Limb (tissue), 2 donors: ENCODE measurements around the gene PRKCB.
A peak's percentile ranks its signal among the peaks of the same experiment; 100 is the strongest.

ENCODE experiments used
- DNase-seq, 2 donors: peaks; one replicate each; pipeline ENCODE4 v3.0.0-alpha.2; 2016; ENCODE audit errors: extremely low spot score in 2 of 2

PRKCB gene

DNA sequence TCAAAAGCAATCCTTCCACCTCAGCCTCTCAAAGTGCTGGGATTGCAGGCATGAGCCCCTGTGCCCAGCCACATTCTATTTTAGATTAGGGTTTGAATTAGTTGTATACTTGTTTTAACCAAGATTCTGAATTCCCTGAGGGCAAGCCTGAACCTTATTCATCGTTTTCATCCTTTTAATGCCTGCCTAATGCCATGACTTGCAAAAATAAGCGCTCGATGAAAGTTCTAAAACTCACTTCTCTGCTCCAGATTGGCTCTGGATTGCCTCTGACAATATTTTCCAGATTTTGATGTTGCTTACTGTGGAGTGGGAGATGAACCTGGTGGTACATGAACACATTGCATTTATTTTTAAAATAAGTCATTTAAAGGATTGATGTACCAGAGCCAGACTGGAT, 329.5 kb downstream of the PRKCB start:
- DNase-seq: no peak

DNA sequence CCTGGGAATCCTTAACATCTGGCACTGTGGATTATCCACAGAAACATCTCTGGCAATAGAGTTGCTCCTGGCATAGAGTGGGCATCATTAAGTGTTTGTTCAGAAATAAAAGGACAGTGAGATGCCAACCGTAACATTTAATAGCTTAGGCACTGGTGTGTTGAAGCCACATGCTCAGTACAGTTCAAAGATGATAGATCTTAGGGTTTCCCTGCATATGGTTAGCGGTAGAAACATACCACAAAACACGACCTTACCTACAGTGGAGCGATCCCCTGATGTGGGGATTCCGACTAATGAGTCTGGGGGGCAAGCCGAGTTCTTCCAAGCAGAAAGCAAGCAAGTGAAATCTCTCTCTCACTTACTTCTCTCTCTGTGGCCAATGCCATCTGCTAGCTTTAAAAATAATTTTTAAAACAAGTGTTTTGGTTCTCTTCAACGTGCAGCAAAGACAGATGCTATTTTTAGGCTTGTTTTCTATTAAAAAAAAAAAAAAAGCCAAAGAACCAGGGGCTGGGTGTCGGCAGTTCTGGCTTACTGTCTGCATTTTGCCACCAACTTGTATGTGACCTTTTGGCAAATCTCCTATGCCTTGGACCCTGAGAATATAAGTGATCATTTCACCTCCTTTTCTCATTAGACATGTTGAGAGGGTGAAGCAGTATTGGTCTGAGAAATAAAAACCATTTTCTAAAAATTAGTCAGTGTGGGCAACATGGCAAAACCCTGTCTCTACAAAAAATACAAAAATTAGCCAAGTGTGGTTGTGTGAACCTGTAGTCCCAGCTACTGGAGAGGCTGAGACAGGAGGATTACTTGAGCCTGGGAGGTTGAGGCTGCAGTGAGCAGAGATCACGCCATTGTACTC, 331.1 kb downstream of the PRKCB start:
- no peak for DNase-seq

DNA sequence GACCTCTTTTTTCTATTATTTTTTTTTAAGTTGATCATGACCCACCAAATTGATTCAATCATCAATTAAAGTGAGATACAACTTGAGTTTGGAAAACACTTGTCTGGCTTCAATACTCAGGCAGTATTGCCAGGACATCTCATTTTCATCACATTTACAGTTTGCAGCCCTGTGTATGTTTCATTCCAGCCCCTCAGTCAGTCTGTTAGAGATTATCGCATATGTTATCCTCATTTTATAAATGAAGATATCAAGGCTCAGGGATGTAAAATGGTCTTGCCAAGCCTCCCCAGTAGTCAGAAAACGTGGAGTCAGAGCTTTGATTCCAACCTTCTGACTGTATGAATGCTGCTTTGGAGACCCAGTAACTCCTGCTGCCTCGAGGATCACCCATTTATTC, 333.1 kb downstream of the PRKCB start:
- no peak for DNase-seq

DNA sequence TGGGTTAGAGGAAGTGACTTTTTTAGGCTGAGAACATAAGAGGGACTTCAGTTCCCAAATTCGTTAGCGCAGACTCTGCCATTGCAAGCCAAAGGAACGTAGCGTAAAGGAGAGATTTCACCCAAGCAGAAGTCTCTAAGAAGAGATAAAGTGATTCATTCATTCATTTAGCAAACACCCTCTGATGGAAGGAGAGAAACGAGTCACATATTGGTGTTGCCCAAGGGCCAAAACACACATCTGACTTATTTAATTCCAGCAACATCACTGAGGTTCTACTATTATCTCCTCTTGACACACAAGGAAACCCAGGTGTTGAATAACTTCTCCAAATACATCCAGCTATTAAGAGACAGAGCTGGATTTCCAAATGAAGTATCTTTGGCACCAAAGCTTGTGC, 334.6 kb downstream of the PRKCB start:
- DNase-seq: no peak

DNA sequence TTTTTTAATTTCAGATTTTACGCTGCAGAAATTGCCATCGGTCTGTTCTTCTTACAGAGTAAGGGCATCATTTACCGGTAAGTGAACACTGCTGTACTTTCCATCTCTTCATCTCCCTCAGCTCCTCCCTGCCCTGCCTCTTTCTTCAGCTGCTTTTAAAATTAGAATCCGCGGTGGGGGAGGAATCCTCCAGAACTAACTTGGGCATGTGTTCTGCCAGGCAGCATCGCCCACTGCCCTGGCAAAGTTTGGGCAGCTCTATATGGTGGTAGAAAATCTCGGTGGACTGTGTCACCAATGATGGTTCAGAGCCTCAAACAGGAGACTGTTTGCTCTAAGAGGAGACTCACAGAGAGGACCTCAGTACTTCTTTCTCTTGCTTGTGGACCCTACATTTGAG, 338.7 kb downstream of the PRKCB start:
- no peak for DNase-seq

DNA sequence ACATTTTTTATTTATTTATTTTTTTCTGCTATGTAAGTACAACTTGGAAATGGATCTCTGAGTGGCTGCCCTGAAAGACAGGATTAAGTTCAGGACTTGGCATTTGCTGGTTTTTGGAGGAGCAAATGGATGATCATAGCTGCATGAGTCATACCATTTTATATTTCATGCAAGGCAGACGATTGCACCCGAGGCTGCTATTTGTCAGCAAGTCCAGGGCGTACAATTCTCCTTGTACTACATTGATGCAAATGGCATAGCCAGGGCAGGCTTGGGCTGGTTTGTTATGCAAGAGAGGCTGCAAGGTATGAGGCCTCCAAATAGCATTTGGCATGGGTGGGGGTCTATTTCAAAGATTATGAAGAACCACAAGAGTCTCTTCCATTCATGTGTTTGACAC, 339.2 kb downstream of the PRKCB start:
- no peak for DNase-seq

DNA sequence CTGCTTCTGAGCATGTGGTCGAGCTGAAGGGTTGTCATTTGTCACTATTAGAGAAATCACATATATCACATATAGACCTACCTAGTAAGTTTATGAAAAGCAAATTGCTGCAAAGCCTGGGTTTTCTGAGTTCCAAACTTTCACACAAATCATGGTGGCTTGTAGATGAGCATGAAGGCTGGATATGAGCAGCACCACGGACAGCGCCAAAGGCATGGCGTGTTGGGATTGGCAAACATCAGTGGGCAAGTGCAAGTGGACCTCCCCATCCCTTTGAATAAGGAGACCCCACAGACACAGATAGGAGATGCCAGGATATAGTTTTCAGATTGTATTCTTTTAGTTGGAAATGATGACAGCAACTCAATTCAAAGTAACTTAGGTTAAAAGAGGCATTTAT, 342.7 kb downstream of the PRKCB start:
- peak in 1 of 2 donors; percentile 35 for DNase-seq

DNA sequence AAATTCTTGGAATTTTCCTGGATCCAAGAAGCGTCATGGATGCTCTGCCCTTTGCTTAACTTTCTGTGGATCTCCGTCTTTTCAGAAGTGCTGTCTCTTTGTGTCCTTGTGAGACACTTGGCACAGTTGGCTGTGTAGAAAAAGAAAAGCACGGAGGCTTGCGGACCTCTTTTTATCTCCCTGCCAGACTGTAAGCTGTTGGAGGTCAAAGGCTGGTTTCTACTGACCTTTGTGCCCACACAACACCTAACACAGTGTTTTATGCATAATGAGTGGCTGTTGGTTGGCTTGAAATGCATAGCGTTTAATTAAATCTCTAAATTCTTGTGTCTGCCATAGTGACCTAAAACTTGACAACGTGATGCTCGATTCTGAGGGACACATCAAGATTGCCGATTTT, 344.7 kb downstream of the PRKCB start:
- DNase-seq: no peak

DNA sequence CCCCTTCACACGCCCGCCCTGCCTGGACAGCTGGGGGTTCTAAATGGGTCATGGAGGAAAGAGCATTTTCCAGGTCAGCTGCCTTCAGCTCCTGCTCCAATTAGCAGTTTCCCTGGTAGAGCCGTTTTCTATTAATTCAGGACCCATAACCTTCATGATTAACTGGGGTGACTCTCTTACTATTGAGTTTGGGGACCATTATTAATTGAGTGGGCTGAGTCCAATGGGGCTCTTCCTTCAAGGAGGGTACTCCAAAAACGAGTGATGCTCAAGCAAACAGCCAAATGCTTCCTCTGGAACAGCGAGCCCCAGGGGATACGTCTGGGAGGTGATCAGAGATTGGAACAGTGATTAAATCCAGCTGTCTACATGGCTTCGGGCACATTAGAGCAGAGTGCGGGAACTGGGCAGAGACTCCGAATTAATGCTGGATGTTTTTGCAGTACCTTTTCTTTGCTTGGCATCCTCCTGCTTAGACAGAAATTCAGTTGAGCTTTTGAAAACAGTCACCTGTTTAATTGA, 352.3 kb downstream of the PRKCB start:
- no peak for DNase-seq

DNA sequence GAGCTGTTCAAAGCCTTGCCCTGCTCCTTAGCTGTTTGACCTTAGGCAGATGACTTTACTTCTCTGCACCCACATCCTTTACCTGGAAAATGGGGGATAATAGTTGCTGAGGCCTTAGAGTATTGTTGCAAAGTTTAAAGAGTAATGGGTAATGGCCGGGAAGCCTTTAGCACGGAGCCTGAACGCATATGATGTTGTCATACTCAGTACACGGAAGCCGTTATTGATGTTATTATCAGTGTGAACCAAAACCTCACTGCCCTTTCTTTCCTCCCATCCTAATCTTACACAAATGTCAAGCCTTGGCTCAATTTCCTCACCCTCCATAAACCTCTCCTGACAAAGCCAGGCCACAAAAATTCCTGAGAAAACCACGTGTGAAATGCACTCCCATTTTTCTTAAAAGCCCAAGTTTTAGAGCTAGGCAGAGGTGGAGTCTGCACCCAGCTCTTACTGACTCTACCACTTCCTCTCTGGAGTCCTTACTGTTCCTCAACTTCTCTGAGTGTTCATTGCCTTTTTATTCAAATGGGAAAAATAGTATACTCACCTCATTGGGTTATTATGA, 353.1 kb downstream of the PRKCB start:
- no peak for DNase-seq

DNA sequence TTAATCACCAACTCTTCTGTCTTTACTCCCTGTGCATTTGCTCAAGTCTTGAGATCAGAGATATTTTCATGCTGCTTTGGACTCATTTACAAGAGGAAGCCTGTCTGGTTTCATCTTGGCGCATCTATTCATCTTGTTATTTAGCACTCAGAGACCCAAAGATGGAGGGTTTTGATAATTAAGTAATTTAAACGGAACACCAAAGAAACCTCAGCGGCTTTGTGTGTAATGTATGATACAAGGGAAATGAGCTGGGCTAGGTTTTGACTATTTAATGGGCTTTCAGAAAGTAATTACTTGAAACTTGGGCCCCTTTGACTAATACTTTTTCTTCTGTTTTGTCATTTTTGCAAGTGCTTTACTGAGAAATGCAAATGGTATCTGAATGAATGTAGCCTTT, 354.2 kb downstream of the PRKCB start:
- no peak for DNase-seq

DNA sequence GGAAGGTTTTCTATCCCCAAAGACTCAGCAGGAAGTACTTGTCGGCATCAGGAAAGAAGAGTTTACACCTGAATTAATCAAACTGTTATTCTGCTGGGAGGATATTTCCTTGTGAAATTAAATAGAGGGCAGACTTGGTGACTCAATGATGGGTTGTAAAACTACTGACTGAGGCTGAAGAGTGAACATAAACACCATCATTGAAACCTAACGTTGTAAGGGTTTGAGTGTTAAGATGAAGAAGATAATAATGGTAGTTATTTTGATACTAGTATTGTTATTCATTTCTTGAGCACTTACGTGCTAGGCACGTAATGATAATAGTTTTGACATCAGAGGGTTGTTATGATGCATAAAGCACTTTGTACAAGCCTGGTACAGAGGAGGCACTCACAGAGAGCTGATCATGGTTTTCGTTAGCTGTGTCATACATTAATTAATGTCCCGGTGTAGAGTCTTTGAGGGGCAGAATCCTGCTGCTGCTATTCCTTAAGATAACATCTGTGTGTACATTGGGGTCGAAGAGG, 356.2 kb downstream of the PRKCB start:
- no peak for DNase-seq

DNA sequence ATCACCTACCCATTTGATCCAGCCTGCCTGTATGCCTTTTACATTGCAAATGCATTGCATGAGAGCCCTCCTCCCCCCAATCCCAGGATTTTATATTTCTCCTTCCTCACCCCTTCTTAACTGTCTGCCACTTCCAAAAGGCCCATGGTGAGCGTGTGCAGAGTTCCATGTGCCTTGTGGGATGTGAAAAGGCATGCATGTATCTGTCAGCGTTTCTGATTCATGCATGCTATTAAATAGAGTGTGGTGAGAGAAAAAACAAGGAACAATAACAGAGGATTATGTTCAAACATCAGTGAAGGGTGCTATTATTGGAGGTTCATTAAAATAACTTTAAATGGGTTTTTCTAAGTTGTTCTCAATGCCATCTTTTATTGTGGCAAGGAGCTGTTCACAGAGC, 359.4 kb downstream of the PRKCB start:
- DNase-seq: no peak

DNA sequence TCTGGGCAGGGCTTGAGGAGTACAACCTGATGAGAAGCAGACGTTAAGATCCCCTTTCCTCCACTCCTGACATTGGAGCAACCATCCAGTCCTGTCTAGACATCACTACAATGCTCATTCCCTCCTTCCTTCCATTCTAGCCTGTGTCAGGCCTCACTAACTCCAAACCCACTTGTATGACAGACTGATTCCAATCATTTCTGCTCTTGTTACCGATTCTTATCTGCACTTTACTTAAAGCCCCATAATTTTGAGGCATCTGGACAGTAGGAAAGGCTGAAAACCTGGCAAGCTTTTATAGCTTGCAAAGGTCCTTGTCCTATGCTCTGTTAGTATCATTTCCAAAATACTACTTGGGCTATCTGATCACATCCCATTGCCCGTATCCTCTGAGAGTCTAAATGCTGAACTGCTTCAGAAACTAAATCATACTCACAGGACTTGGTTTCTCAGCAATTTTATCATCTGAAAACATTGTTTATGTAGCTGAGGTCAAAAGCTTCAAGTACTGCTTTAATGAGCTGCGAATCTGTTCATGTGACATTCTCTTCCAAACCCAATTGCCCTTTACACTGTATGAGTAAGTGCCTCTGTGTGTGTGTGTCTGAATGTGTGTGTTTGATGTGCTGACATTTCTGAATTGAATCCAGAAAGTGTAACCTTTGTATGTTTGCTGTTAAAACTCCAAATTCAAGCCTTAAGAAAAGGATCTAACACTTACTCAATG, 363.2 kb downstream of the PRKCB start:
- no peak for DNase-seq

DNA sequence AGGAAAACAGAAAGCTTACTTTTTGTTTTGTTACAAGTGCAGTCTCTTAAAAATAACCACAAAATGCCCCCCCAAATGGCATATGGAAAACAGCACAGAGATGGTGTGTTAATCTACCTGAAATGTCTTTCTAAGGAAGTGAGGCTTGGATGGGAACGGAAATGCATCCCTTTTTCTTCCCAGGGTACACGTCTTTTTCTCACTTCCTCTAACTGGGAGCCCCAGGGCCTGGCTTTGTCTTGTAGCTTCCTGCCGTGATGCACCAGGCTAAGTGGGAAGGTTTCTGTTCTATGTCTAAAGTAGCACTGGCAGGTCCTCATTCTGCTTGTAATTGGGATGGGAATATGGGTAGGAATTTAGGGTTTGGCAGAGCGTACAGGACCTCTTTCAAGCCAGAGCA, 367.9 kb downstream of the PRKCB start:
- no peak for DNase-seq

DNA sequence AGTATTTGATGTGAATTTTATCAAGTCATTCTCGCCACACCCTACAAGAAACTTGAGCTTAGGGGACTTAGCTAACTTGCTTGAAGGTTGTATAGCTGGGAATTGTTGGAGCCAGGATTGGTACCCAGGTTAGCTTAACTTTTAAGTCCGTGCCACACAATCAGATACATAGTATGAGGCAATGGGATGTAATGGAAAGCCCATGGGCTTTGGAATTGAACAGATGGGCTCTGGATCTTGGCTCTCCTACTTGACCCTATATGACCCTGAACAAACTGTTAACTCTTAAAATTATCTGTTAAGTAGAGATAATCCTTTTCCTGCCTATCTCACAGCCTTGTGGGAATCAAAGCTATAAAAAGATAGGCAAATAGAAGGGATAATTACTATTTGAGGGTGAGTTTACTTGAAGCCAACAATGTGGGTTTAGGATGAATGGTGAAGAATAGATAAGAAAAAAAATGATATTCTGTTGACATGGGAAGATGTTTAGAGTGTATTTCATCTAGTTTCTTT, 368.4 kb downstream of the PRKCB start:
- no peak for DNase-seq

DNA sequence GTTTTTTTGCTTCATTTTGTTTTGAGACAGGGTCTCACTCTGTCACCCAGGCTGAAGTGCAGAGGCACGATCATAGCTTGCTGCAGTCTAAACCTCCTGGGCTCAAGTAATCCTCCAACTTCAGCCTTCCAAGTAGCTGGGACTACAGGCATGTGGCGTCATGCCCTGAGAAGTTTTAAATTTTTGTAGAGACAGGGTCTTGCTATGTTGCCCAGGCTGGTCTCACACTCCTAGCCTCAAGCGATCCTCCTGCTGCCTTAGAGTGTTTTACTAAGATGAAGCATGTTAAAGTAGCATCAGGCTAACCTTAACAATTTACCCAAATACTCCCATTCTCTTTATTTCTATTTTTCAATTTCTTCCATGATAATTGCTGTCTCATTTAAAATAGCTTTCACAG, 371.1 kb downstream of the PRKCB start:
- DNase-seq: no peak

DNA sequence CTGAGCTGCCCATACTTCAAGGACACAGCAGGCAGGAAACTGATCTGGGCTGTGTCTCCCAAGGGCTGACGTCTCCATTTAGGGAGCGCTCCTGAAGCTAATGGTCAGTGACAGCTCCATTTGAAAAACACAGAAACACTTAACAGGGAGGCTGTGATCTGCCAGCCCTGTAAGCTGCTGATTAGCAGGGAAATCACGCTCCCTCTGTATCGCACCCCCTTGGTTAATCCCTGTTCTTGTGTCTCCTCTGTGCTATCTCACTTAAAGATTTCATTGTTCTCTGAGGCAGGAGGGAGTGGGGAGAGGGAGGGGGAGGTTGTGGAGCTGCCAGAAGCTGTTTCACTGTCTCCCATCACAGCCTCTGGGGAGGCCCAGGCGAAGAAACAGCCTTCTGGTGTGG, 372.9 kb downstream of the PRKCB start:
- DNase-seq: no peak

DNA sequence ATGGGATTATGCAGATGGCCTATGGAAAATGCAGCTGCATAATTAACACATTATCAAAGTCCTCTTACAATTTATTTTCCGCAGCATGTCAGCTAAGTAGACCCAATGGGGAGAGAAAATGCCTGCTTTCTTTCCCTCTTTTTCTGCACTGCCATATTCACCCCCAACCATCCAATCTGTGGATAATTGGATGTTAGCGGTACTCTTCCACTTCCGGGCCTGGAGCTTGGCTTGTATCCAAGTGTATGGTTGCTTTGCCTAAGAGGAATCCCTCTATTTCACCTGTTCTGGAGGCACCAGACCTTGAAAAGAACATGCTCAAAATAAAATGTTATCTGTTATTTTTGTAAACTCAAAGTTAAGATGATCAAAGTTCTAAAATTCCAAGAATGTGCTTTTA, 379.2 kb downstream of the PRKCB start:
- DNase-seq: no peak

DNA sequence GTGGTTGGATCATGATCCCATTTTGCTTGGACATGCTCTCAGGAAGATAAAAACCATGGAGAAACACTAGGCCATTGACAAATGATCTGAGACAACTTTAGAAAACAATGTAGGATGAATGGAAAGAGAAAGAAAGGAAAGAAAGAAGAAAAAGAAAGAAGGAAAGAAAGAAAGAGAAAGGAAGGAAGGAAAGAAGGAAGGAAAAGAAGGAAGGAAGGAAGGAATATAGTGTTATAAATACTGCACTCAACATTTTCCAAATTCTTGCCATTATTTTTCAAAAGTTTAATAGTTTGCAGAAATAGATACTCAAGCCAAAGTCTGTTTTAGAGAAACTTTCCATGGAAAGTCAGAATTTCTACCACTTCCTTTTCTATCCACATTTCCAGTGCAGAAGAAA, 381.2 kb downstream of the PRKCB start:
- no peak for DNase-seq

DNA sequence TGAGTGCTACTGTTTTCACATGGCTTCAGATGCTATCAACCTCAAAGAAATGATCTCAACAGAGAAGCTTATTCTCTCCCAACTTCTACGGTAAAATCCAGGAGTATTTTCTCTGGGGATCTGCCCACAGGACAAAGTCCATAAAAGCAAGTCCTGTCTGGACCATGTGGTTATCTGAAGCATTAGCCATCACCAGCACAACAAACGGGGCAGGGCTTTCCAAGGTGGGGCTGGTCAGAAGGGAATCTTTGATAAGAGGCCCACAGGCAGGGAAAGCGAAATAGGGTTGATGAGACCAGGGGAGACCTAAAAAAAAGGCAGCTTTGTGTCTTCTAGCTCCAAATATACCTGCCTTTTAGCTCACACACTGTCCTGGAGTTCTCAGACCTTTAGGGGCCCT, 381.7 kb downstream of the PRKCB start:
- DNase-seq: no peak

DNA sequence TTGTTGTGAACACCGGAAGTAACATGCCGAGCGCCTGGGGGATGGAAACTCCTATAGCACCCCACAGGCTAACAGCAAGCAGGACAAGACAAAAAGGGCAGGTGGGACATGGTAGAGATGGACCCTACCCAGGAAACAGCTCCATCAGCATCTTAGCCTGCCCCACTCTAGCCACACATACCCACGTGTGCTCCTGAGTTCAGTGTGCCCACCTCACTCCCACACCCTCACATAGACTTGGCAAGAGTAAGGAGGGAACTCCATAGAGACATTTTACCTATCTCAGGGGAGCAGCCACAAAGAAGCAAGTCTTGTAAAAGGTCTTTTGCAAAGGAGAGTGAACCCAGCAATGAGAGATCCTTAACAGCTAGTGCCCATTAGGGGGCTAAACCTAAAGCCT, 382.5 kb downstream of the PRKCB start:
- DNase-seq: no peak
